Fibroblast of skin of right quadriceps (primary cell): ENCODE data around the gene EFHC2.
"Not testable (repeated sequence)": the region's sequence is repeated elsewhere in the genome, so short reads cannot be mapped to it uniquely, and the experiment has no call there.

Experiments
- DNase-seq: peaks from one replicate; pipeline ENCODE4 v3.0.0-alpha.2; 2013

Gene EFHC2

GRCh38 chrX:44291468-44292092 lies 51.9 kb downstream of the EFHC2 start:
- no peak for DNase-seq

GRCh38 chrX:44290718-44291117 lies 52.8 kb downstream of the EFHC2 start:
- DNase-seq: no peak

DNA sequence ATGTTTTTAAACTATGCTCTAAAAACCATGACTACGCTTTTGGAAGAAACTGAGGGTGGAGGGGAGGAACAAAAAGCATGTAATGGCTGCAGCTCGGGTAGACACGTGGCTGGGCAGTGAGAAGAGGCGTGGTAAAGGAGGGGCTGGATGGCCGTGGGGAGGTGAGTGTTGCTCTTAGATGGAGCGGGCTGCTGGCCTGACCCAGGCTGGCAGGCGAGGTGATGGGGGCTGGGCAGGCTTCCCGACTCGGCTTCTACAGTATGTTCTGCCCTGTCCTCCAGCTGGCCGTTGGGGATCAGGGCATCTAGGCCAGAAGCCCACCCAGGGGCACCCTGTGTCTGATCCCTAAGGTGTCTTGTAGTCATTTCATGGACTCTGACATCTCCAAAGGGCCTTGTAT lies 60.7 kb downstream of the EFHC2 start:
- no peak for DNase-seq

GRCh38 chrX:44280116-44280515 lies 63.4 kb downstream of the EFHC2 start:
- no peak for DNase-seq

DNA sequence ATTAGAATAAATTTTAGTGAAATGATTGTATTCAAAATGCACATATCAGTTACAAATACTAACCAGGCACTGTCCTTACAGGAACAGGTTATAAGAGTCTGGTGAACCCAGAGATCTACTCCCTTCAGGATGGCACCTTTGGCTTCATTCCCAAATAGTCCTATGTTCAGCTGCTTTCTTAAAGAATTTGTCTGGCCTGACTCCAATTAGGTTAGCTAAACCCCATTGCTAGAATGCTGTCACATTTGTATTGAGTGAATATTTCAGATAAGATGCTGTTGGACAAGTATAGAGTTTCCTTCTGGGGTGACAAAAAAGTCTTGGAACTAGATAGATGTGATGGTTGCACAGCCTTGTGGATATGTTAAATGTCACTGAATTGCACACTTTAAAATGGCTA lies 69.4 kb downstream of the EFHC2 start:
- no peak for DNase-seq

- no peak for DNase-seq
These were observed 75.6 kb downstream of the EFHC2 start for GRCh38 chrX:44267861-44268260.

- no peak for DNase-seq
These were observed 76.4 kb downstream of the EFHC2 start for GRCh38 chrX:44267116-44267515.

DNA sequence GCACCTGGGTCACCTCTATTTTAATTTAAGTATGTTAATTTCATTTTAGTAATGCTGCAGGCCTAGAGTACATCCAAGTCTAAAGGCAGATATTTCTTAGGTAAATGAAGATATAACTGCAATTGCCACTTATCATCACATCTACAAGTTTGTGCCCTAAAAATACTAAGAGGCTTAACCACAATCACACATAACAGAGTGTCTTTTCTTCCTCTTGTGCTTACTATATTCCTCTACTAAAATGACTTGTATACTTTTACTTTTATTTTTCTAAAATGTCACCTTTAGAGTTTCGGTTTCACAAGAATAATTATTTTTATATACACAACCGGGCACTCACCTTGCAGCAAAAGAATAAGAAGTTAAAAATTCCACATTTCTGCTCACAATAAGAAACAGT lies 77.9 kb downstream of the EFHC2 start:
- no peak for DNase-seq

GRCh38 chrX:44264936-44265335 lies 78.5 kb downstream of the EFHC2 start:
- DNase-seq: no peak

DNA sequence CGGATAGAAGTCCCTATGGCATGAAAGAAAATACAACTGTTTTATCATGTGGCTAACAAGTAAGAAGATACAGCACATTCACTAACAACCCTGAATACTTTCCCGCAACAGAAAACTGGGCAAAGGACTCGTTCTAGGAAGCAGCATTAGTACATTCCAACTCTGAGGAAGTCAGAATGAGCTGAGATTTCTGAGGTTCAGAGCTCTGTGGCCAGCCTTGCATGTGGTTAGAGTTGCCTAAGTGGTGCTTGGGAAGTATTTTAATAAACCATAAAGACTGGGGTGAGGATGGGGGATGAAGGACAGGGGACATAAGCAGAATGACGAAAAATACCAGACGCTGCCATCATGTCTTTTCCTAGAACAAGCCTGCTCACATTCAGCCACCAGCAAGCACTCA lies 82.2 kb downstream of the EFHC2 start:
- DNase-seq: no peak

DNA sequence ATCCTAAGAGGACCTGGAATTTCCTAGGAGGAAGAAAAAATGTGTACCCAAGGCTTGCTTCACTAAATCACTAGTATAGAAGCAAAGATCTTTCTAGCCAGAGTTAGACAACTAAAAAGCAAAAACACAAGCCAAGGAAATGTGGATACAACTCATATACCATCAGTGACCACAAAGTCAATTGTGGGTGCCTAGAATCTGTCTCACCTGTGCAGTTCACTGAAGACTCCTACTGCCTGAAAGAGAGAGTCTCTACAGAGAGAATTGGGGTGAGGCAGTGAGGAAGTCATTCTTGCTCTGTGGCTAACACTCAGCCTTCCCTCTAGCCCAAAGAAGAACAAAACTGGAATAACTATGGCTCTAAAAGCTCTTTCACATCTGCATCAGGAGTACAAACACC lies 82.9 kb downstream of the EFHC2 start:
- no peak for DNase-seq

- not testable (repeated sequence) for DNase-seq
These were observed 87.7 kb downstream of the EFHC2 start for GRCh38 chrX:44255742-44256141.

DNA sequence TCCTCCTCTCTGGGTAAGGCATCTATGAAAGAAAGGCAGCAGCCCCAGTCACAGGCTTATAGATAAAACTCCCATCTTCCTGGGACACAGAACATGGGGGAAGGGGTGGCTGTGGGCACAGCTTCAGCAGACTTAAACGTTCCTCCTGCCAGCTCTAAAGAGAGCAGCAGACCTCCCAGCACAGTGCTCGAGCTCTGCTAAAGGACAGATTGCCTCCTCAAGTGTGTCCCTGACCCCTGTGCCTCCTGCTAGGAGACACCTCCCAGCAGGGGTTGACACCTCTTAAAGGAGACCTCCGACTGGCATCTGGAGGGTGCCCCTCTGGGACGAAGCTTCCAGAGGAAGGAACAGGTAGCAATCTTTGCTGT lies 89.9 kb downstream of the EFHC2 start:
- DNase-seq: no peak

DNA sequence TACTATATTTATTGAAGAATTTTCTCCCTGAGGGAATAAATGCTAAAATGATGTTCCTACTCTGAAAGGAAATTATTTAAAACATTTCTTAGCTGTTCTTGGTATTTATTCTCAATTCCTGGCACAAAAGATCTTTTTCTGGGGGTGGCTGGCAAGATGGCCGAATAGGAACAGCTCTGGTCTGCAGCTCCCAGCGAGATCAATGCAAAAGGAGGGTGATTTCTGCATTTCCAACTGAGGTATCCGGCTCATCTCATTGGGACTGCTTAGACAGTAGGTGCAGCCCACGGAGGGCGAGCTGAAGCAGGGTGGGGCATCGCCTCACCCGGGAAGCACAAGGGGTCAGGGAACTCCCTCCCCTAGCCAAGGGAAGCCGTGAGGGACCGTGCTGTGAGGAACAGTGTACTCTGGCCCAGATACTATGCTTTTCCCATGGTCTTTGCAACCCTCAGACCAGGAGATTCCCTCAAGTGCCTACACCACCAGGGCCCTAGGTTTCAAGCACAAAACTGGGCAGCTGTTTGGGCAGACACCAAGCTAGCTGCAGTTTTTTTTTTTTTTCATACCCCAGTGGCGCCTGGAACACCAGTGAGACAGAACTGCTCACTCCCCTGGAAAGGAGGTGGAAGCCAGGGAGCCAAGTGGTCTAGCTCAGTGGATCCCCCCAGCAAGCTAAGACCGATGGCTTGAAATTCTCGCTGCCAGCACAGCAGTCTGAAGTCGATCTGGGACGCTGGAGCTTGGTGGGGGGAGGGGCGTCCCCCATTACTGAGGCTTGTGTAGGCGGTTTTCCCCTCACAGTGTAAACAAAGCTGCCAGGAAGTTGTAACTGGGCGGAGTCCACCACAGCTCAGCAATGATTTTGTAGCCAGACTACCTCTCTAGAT lies 90.5 kb downstream of the EFHC2 start:
- DNase-seq: peak; percentile 39

DNA sequence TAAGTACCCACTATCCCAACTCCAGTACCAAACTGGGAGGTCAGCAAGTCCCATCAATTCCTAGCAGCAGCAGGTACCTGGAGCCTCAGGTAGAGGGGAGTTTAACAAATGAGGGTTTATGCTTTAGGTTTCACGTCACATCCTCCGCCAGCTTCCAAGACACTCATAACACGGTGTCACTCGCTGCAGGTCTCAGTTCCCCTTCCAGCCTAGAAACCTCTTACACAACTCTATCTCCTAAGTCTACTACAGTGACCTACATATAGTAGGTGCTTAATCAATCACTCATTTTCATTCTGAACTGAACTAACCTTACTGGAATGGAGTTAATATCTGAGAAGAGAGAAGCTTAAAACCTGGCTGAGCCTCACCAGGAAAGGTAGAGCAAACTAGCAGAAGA lies 96.0 kb downstream of the EFHC2 start:
- no peak for DNase-seq

DNA sequence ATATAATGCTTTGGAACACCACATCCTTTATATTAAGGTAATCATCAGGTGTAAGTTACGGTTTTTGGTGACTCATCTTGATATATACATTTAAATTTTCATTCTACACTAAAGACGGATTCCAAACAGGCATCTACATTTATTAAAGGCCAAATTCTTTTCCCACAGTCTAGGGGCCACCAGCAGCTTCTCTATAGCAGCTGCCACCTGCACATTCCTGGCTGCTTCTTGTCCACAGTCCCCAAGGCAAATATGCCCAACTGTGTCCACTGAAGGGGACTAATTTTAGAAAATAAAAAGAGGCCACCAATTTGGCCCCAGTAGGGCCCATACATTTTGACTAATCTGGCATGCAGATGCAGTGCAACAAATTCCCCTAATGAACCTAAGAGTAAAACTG lies 96.6 kb downstream of the EFHC2 start:
- no peak for DNase-seq

DNA sequence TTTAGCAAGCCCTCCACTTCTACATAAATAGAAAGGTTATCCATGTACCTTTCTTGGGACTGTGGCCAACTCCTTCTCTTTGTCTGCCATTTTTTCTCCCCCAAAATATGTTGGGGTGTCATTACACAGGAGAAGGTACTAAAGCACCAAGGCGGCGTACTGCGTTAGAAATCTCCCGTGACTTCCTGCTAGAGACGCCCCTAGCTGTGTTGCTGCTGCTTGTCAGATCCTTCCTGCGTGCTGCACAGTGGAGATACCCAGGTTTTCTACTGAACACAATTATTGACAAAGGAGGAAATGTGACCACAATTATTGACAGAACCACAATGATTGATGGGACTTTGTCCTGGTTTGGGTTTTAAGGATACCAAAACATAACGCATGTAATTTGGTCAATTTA lies 97.7 kb downstream of the EFHC2 start:
- DNase-seq: no peak

- DNase-seq: peak; percentile 29
These were observed 99.5 kb downstream of the EFHC2 start for GRCh38 chrX:44244008-44244407.

- no peak for DNase-seq
These were observed 101.9 kb downstream of the EFHC2 start for GRCh38 chrX:44241546-44241945.

DNA sequence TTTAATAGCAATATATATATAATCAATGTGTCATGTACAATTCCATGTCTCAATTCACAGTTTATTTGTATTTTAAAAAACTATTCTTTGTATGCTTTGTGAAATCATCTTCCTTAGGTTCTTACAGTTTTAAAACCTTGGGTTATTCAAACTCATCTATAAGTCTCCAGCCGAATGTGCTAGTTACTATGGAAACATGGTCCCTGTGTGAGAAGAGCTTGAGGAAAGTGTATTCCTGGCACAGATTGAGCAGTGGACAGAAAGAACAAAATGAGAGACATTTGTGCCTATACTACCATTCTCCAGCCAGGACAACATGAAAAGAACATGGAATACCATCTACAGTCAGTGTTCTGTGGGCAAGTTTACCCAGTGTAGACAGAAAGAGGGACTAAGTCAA lies 103.4 kb downstream of the EFHC2 start:
- no peak for DNase-seq

GRCh38 chrX:44239036-44239435 lies 104.4 kb downstream of the EFHC2 start:
- no peak for DNase-seq

- DNase-seq: no peak
These were observed 107.9 kb downstream of the EFHC2 start for GRCh38 chrX:44235534-44235933.

DNA sequence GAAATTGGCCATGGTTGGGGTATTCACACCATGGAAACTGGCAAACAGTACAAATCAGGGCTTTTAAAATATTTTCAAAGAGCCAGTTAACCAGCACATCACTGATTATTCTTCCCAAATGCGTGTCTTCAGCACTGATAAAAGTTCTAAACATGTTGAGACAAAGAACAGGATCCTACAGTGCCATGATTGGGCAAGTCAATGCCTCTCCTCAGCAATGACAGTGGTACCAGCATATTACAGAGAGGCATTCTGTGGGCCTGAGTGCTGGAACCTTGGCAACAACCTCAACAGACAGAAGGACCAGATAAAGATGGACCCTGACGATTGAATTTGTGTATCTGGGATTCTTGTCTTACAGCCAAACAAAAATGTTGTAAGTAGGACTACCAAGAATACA lies 108.9 kb downstream of the EFHC2 start:
- DNase-seq: no peak

GRCh38 chrX:44234116-44234515 lies 109.4 kb downstream of the EFHC2 start:
- no peak for DNase-seq

DNA sequence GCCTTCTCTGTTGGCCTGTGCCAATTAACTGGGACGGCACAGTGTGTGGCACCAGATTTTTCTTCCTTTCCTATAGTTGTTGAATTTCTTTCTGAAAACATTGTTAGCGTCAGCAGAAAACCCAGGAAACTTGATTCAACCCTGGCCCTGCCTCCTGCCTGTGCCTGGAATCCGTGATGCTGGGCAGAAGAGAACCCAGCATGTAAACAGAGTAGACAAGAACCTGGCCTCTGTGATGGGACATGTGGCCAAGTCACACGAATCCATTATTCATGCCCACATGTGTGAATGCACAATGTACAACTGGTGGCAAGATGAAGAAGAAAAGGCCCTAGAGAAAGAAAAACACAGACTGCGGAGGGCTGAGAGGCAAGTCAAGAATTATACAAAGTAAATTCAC lies 111.4 kb downstream of the EFHC2 start:
- no peak for DNase-seq
